ENCODE data around the gene USE1. TPM values are rescaled to one million over a fixed set of nuclear protein-coding genes. Genes with fewer than 3 reads are reported as not detected.

USE1 gene
- total and polyA plus RNA-seq, 2 experiments from 2014 or later = 15.5 to 19.4 TPM

DNA sequence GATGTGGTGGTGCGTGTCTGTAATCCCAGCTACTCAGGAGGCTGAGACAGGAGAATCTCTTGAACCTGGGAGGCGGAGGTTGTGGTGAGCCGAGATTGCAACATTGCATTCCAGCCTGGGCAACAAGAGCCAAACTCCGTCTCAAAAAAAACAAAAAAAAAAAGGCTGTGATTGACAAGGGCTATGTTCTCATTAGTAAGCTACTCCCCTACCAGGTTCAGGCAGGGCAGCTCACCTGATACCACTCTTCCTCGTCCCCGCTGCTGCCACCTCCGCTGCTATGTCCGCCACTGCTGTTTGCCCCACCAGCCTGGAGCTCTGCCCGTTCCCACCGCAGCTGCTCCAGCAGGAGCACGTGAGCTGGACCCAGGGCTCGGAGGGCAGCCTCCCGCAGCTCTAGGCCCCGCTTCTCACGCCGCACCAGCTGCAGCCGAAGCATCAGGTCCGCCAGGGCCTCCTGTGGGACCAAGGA is 40.0 kb downstream of the USE1 start:
- H3K4me1 ChIP-seq (ENCODE audit: insufficient read depth) = no peaks in the 10 kb centered on the region
- Mint-ChIP-seq H3K27ac (no peak overlapping the region), H3K4me3 (no peak overlapping the region), H3K9me3 (peaks cover 14% of the 10 kb centered on the region; the same call in 2 of the 3 replicates), H3K4me1 (no peaks in the 10 kb centered on the region), H3K36me3 (ENCODE audit: low read depth) (peaks cover 36% of the 10 kb centered on the region), H3K27me3 (ENCODE audit: insufficient read depth, low read depth, poor library complexity) (peaks cover 11% of the 10 kb centered on the region)
- TF ChIP-seq NANOG (IDR thresholded peaks at IDR 0.05; ENCODE audit: borderline replicate concordance) (no peak), STAT1 (IDR thresholded peaks at IDR 0.05; ENCODE audit: unreplicated experiment) (no peak), CREB1 (CRISPR knock-in tag; IDR thresholded peaks at IDR 0.05; ENCODE audit: low read depth) (no peak), EZH2 (IDR thresholded peaks at IDR 0.05; ENCODE audit: low read depth, unreplicated experiment) (no peak), ZNF114 (CRISPR knock-in tag; IDR thresholded peaks at IDR 0.05) (no peak), EZH2phosphoT487 (IDR thresholded peaks at IDR 0.05; ENCODE audit: unreplicated experiment) (no peak), JUNB (IDR thresholded peaks at IDR 0.05; ENCODE audit: unreplicated experiment) (no peak), POLR2AphosphoS5 (IDR thresholded peaks at IDR 0.05; ENCODE audit: low read depth) (no peak), ZNF331 (CRISPR knock-in tag; IDR thresholded peaks at IDR 0.05; ENCODE audit: low read depth) (no peak)
- TF ChIP-seq, protein P1, sequence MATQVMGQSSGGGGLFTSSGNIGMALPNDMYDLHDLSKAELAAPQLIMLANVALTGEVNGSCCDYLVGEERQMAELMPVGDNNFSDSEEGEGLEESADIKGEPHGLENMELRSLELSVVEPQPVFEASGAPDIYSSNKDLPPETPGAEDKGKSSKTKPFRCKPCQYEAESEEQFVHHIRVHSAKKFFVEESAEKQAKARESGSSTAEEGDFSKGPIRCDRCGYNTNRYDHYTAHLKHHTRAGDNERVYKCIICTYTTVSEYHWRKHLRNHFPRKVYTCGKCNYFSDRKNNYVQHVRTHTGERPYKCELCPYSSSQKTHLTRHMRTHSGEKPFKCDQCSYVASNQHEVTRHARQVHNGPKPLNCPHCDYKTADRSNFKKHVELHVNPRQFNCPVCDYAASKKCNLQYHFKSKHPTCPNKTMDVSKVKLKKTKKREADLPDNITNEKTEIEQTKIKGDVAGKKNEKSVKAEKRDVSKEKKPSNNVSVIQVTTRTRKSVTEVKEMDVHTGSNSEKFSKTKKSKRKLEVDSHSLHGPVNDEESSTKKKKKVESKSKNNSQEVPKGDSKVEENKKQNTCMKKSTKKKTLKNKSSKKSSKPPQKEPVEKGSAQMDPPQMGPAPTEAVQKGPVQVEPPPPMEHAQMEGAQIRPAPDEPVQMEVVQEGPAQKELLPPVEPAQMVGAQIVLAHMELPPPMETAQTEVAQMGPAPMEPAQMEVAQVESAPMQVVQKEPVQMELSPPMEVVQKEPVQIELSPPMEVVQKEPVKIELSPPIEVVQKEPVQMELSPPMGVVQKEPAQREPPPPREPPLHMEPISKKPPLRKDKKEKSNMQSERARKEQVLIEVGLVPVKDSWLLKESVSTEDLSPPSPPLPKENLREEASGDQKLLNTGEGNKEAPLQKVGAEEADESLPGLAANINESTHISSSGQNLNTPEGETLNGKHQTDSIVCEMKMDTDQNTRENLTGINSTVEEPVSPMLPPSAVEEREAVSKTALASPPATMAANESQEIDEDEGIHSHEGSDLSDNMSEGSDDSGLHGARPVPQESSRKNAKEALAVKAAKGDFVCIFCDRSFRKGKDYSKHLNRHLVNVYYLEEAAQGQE (IDR thresholded peaks at IDR 0.05; ENCODE audit: unreplicated experiment) = no peak
- TF ChIP-seq, protein P2, sequence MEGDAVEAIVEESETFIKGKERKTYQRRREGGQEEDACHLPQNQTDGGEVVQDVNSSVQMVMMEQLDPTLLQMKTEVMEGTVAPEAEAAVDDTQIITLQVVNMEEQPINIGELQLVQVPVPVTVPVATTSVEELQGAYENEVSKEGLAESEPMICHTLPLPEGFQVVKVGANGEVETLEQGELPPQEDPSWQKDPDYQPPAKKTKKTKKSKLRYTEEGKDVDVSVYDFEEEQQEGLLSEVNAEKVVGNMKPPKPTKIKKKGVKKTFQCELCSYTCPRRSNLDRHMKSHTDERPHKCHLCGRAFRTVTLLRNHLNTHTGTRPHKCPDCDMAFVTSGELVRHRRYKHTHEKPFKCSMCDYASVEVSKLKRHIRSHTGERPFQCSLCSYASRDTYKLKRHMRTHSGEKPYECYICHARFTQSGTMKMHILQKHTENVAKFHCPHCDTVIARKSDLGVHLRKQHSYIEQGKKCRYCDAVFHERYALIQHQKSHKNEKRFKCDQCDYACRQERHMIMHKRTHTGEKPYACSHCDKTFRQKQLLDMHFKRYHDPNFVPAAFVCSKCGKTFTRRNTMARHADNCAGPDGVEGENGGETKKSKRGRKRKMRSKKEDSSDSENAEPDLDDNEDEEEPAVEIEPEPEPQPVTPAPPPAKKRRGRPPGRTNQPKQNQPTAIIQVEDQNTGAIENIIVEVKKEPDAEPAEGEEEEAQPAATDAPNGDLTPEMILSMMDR (conservative IDR thresholded peaks at IDR 0.05; ENCODE audit: low read depth in 2 of 2) = no peak
- TF ChIP-seq, protein P3, sequence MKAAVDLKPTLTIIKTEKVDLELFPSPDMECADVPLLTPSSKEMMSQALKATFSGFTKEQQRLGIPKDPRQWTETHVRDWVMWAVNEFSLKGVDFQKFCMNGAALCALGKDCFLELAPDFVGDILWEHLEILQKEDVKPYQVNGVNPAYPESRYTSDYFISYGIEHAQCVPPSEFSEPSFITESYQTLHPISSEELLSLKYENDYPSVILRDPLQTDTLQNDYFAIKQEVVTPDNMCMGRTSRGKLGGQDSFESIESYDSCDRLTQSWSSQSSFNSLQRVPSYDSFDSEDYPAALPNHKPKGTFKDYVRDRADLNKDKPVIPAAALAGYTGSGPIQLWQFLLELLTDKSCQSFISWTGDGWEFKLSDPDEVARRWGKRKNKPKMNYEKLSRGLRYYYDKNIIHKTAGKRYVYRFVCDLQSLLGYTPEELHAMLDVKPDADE (IDR thresholded peaks at IDR 0.05) = no peak
- TF ChIP-seq, protein P4, sequence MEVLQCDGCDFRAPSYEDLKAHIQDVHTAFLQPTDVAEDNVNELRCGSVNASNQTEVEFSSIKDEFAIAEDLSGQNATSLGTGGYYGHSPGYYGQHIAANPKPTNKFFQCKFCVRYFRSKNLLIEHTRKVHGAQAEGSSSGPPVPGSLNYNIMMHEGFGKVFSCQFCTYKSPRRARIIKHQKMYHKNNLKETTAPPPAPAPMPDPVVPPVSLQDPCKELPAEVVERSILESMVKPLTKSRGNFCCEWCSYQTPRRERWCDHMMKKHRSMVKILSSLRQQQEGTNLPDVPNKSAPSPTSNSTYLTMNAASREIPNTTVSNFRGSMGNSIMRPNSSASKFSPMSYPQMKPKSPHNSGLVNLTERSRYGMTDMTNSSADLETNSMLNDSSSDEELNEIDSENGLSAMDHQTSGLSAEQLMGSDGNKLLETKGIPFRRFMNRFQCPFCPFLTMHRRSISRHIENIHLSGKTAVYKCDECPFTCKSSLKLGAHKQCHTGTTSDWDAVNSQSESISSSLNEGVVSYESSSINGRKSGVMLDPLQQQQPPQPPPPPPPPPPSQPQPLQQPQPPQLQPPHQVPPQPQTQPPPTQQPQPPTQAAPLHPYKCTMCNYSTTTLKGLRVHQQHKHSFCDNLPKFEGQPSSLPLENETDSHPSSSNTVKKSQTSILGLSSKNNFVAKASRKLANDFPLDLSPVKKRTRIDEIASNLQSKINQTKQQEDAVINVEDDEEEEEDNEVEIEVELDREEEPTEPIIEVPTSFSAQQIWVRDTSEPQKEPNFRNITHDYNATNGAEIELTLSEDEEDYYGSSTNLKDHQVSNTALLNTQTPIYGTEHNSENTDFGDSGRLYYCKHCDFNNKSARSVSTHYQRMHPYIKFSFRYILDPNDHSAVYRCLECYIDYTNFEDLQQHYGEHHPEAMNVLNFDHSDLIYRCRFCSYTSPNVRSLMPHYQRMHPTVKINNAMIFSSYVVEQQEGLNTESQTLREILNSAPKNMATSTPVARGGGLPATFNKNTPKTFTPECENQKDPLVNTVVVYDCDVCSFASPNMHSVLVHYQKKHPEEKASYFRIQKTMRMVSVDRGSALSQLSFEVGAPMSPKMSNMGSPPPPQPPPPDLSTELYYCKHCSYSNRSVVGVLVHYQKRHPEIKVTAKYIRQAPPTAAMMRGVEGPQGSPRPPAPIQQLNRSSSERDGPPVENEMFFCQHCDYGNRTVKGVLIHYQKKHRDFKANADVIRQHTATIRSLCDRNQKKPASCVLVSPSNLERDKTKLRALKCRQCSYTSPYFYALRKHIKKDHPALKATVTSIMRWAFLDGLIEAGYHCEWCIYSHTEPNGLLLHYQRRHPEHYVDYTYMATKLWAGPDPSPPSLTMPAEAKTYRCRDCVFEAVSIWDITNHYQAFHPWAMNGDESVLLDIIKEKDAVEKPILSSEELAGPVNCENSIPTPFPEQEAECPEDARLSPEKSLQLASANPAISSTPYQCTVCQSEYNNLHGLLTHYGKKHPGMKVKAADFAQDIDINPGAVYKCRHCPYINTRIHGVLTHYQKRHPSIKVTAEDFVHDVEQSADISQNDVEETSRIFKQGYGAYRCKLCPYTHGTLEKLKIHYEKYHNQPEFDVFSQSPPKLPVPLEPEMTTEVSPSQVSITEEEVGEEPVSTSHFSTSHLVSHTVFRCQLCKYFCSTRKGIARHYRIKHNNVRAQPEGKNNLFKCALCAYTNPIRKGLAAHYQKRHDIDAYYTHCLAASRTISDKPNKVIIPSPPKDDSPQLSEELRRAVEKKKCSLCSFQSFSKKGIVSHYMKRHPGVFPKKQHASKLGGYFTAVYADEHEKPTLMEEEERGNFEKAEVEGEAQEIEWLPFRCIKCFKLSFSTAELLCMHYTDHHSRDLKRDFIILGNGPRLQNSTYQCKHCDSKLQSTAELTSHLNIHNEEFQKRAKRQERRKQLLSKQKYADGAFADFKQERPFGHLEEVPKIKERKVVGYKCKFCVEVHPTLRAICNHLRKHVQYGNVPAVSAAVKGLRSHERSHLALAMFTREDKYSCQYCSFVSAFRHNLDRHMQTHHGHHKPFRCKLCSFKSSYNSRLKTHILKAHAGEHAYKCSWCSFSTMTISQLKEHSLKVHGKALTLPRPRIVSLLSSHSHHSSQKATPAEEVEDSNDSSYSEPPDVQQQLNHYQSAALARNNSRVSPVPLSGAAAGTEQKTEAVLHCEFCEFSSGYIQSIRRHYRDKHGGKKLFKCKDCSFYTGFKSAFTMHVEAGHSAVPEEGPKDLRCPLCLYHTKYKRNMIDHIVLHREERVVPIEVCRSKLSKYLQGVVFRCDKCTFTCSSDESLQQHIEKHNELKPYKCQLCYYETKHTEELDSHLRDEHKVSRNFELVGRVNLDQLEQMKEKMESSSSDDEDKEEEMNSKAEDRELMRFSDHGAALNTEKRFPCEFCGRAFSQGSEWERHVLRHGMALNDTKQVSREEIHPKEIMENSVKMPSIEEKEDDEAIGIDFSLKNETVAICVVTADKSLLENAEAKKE (CRISPR knock-in tag; IDR thresholded peaks at IDR 0.05) = no peak
- H3K79me2 ChIP-seq (replicated peaks; ENCODE audit: insufficient read depth) = no peaks in the 10 kb centered on the region
- H3K36me3 ChIP-seq (ENCODE audit: insufficient read depth) = peaks cover 2% of the 10 kb centered on the region; the same call in 1 of the 2 replicates
- H3F3A ChIP-seq (replicated peaks; ENCODE audit: low read depth) = no peaks in the 10 kb centered on the region; the same call in 1 of the 2 replicates
- DNase-seq (ENCODE audit: low spot score) = peak; percentile 39
- H4K20me1 ChIP-seq (replicated peaks; ENCODE audit: insufficient read depth) = no peaks in the 10 kb centered on the region
- no peak overlapping the region for H3K4me3 ChIP-seq
- ATAC-seq = peak; percentile 68
- H3K9me2 ChIP-seq (ENCODE audit: insufficient read depth) = no peaks in the 10 kb centered on the region
- H3K27me3 ChIP-seq (ENCODE audit: insufficient read depth) = no peaks in the 10 kb centered on the region
- H3K4me2 ChIP-seq = no peak overlapping the region
- H2AFZ ChIP-seq = no peak overlapping the region
- H3K27ac ChIP-seq (ENCODE audit: low read depth) = no peak overlapping the region

Measured in GM23338 (cell line).